GM23248 (cell line): ENCODE data around the gene NKAIN2. TPM values are rescaled to one million over a fixed set of nuclear protein-coding genes. Genes with fewer than 3 reads are reported as not detected.

ENCODE experiments used
- DNase-seq: peaks from one replicate; pipeline ENCODE4 v3.0.0-alpha.2; 2015
- H2AFZ ChIP-seq: fragments of 200-600 bp; sonication (generic); 2 replicates; pipeline ENCODE4 v1.6.1; 2016; ENCODE audit warnings: antibody characterized with exemption
- H3F3A ChIP-seq: fragments of 200-600 bp; sonication (generic); 2 replicates; pipeline ENCODE4 v1.6.1; 2016; ENCODE audit warnings: mild to moderate bottlenecking, antibody characterized with exemption, mixed run types; ENCODE audit not compliant: insufficient read depth
- H3K27ac ChIP-seq: fragments of 200-600 bp; sonication (generic); 2 replicates; pipeline ENCODE4 v1.5.1; 2016; ENCODE audit warnings: mild to moderate bottlenecking
- H3K27me3 ChIP-seq: fragments of 200-600 bp; sonication (generic); replicated peaks from 2 replicates; pipeline ENCODE4 v1.6.1; 2016; ENCODE audit warnings: mild to moderate bottlenecking; ENCODE audit not compliant: insufficient read depth
- H3K36me3 ChIP-seq: fragments of 200-600 bp; sonication (generic); 2 replicates; pipeline ENCODE4 v1.6.1; 2016; ENCODE audit warnings: low read depth, mild to moderate bottlenecking
- H3K4me1 ChIP-seq: fragments of 200-600 bp; sonication (generic); 2 replicates; pipeline ENCODE4 v1.6.1; 2016; ENCODE audit warnings: mild to moderate bottlenecking; ENCODE audit not compliant: insufficient read depth
- H3K4me2 ChIP-seq: fragments of 200-600 bp; sonication (generic); one replicate; pipeline ENCODE4 v1.6.1; 2016; ENCODE audit warnings: mild to moderate bottlenecking; ENCODE audit not compliant: unreplicated experiment
- H3K4me3 ChIP-seq: fragments of 200-600 bp; sonication (generic); 2 replicates; pipeline ENCODE4 v1.5.1; 2016; ENCODE audit warnings: mild to moderate bottlenecking
- H3K79me2 ChIP-seq: fragments of 200-600 bp; sonication (generic); 2 replicates; pipeline ENCODE4 v1.6.1; 2016; ENCODE audit warnings: mild to moderate bottlenecking; ENCODE audit not compliant: insufficient read depth
- H3K9ac ChIP-seq: fragments of 200-600 bp; sonication (generic); 2 replicates; pipeline ENCODE4 v1.6.1; 2016; ENCODE audit warnings: mild to moderate bottlenecking
- H3K9me2 ChIP-seq: fragments of 200-600 bp; sonication (generic); 2 replicates; pipeline ENCODE4 v1.6.1; 2016; ENCODE audit warnings: mixed run types, mild to moderate bottlenecking, moderate library complexity; ENCODE audit not compliant: insufficient read depth
- H3K9me3 ChIP-seq: fragments of 200-600 bp; sonication (generic); one replicate; pipeline ENCODE4 v1.6.1; 2017; ENCODE audit warnings: low read depth
- H4K20me1 ChIP-seq: fragments of 200-600 bp; sonication (generic); 2 replicates; pipeline ENCODE4 v1.6.0; 2016; ENCODE audit not compliant: insufficient read depth
- EZH2 ChIP-seq: fragments of 200-600 bp; sonication (generic); IDR thresholded peaks from 2 replicates; pipeline ENCODE4 v1.6.1; 2018; ENCODE audit warnings: antibody characterized with exemption, mild to moderate bottlenecking; ENCODE audit not compliant: insufficient read depth, poor library complexity, severe bottlenecking
- EZH2phosphoT487 ChIP-seq: fragments of 200-600 bp; sonication (generic); IDR thresholded peaks from 2 replicates; pipeline ENCODE4 v1.6.1; 2018; ENCODE audit warnings: antibody characterized with exemption, moderate library complexity, mild to moderate bottlenecking, low read depth; ENCODE audit not compliant: insufficient read depth
- WGBS, 2 experiments: methylation state at CpG; one replicate each; pipeline ENCODE4 v1.1.6; 2015 to 2017; ENCODE audit warnings: low lambda C conversion rate in 2 of 2, low coverage in 1 of 2; ENCODE audit errors: missing lambda C conversion rate in 2 of 2; 5-methylcytosine and 5-hydroxymethylcytosine counted together
- in situ Hi-C: fragments of 300-500 bp; cut with MboI; formaldehyde crosslinking; loops from 2 replicates; pipeline ENCODE4 v1.15.0; 2020
- polyA plus RNA-seq: library from polyadenylated mRNA; unstranded; fragments of >200 nt; fragmentation: Nextera tagmentation; extraction: Ambion mirVana; gene quantifications from 2 replicates; pipeline ENCODE4 v1.2.1, GENCODE V29; 2016
- total RNA-seq: library from RNA; depleted of rRNA; stranded (reverse); fragments of >200 nt; shearing (Covaris generic); gene quantifications from 2 replicates; pipeline ENCODE4 v1.2.3, GENCODE V29; 2014

Gene NKAIN2
- total and polyA plus RNA-seq, 2 experiments from 2014 or later = not detected

GRCh38 chr6:123873974-123874373 is 70.3 kb downstream of the NKAIN2 start:
- Histone ChIP-seq H3K4me2 (no peak overlapping the region), H4K20me1 (no peaks in the 10 kb centered on the region), H3K27ac (no peak overlapping the region), H3K79me2 (no peaks in the 10 kb centered on the region), H3K9me3 (no peaks in the 10 kb centered on the region), H3F3A (no peaks in the 10 kb centered on the region), H2AFZ (no peak overlapping the region), H3K27me3 (no peaks in the 10 kb centered on the region), H3K4me3 (no peak overlapping the region), H3K9ac (no peak overlapping the region), H3K9me2 (no peaks in the 10 kb centered on the region), H3K4me1 (no peaks in the 10 kb centered on the region), H3K36me3 (no peaks in the 10 kb centered on the region)
- in situ Hi-C loops = no loop called here
- TF ChIP-seq EZH2 = no peak
- TF ChIP-seq EZH2phosphoT487 = no peak
- DNase-seq = no peak
- WGBS, 2 experiments = 15 to 20% methylated on average over 1 of the region's 1 CpG

- Histone ChIP-seq H3K27me3 (no peaks in the 10 kb centered on the region), H3K4me3 (no peak overlapping the region), H3K9me3 (no peaks in the 10 kb centered on the region), H2AFZ (no peak overlapping the region), H3K4me2 (no peak overlapping the region), H3K9me2 (no peaks in the 10 kb centered on the region), H3K36me3 (no peaks in the 10 kb centered on the region), H3K27ac (no peak overlapping the region), H3K9ac (no peak overlapping the region), H3K79me2 (no peaks in the 10 kb centered on the region), H4K20me1 (no peaks in the 10 kb centered on the region), H3F3A (no peaks in the 10 kb centered on the region), H3K4me1 (no peaks in the 10 kb centered on the region)
- no peak for DNase-seq
- 2 to 5% methylated on average over 1 of the region's 1 CpG for WGBS, 2 experiments
- in situ Hi-C loops = no loop called here
- TF ChIP-seq EZH2phosphoT487 = no peak
- no peak for TF ChIP-seq EZH2
These were observed 72.1 kb downstream of the NKAIN2 start for GRCh38 chr6:123875784-123876183.

- H3K9me2 ChIP-seq = no peaks in the 10 kb centered on the region; the same call in 1 of the 2 replicates
- H4K20me1 ChIP-seq = no peaks in the 10 kb centered on the region
- H3K4me2 ChIP-seq = no peak overlapping the region
- WGBS, 2 experiments = 0 to 5% methylated on average over 2 of the region's 2 CpGs
- no peaks in the 10 kb centered on the region for H3K79me2 ChIP-seq
- H2AFZ ChIP-seq = no peak overlapping the region
- in situ Hi-C loops = no loop called here
- no peaks in the 10 kb centered on the region for H3F3A ChIP-seq
- no peak for DNase-seq
- TF ChIP-seq EZH2 (no peak), EZH2phosphoT487 (no peak)
- H3K27me3 ChIP-seq = no peaks in the 10 kb centered on the region
- H3K4me1 ChIP-seq = no peaks in the 10 kb centered on the region
- H3K4me3 ChIP-seq = no peak overlapping the region
- no peak overlapping the region for H3K27ac ChIP-seq
- H3K9me3 ChIP-seq = no peaks in the 10 kb centered on the region
- no peaks in the 10 kb centered on the region for H3K36me3 ChIP-seq
- no peak overlapping the region for H3K9ac ChIP-seq
These were observed 76.1 kb downstream of the NKAIN2 start for GRCh38 chr6:123879749-123880148.

GRCh38 chr6:123888771-123889513 is 85.3 kb downstream of the NKAIN2 start:
- H3F3A ChIP-seq = no peaks in the 10 kb centered on the region
- no peaks in the 10 kb centered on the region for H3K27me3 ChIP-seq
- H3K4me3 ChIP-seq = no peak overlapping the region
- H3K36me3 ChIP-seq = no peaks in the 10 kb centered on the region
- H3K27ac ChIP-seq = no peak overlapping the region
- no peak overlapping the region for H2AFZ ChIP-seq
- in situ Hi-C loops = no loop called here
- H3K79me2 ChIP-seq = no peaks in the 10 kb centered on the region
- no peak for DNase-seq
- no peaks in the 10 kb centered on the region for H3K4me1 ChIP-seq
- no peaks in the 10 kb centered on the region for H4K20me1 ChIP-seq
- H3K9me2 ChIP-seq = no peaks in the 10 kb centered on the region; the same call in 1 of the 2 replicates
- H3K9me3 ChIP-seq = no peaks in the 10 kb centered on the region
- 22 to 23% methylated on average over 5 of the region's 5 CpGs for WGBS, 2 experiments
- TF ChIP-seq EZH2 = no peak
- TF ChIP-seq EZH2phosphoT487 = no peak
- H3K4me2 ChIP-seq = no peak overlapping the region
- H3K9ac ChIP-seq = no peak overlapping the region

- WGBS, 2 experiments = 0% methylated on average over 1 of the region's 1 CpG
These were observed 91.7 kb downstream of the NKAIN2 start for GRCh38 chr6:123895346-123895745.

More at GRCh38 chr6:123895346-123895745, 91.7 kb downstream of the NKAIN2 start:
- Histone ChIP-seq H4K20me1 (no peaks in the 10 kb centered on the region), H3K79me2 (no peaks in the 10 kb centered on the region), H3F3A (no peaks in the 10 kb centered on the region), H3K4me1 (no peaks in the 10 kb centered on the region), H3K9me2 (no peaks in the 10 kb centered on the region), H3K27me3 (no peaks in the 10 kb centered on the region), H3K27ac (no peak overlapping the region), H3K9ac (no peak overlapping the region), H3K36me3 (no peaks in the 10 kb centered on the region), H3K4me2 (no peak overlapping the region), H3K9me3 (no peaks in the 10 kb centered on the region), H3K4me3 (no peak overlapping the region), H2AFZ (no peak overlapping the region)
- DNase-seq = no peak
- TF ChIP-seq EZH2phosphoT487 (no peak), EZH2 (no peak)
- in situ Hi-C loops = no loop called here
